ENCODE results near the gene GET4.
A peak's percentile ranks its signal among the peaks of the same experiment; 100 is the strongest.
"Not testable (repeated sequence)": the region's sequence is repeated elsewhere in the genome, so short reads cannot be mapped to it uniquely, and the experiment has no call there.

GET4 gene

GRCh38 chr7:916291-916941, 40.1 kb downstream of the GET4 start:
- DNase-seq: no peak

GRCh38 chr7:917255-918117, 41.1 kb downstream of the GET4 start:
- no peak for DNase-seq

- DNase-seq: no peak
Measured at GRCh38 chr7:918118-918425, 41.7 kb downstream of the GET4 start.

GRCh38 chr7:918441-919113, 42.2 kb downstream of the GET4 start:
- no peak for DNase-seq

GRCh38 chr7:919114-919442, 42.7 kb downstream of the GET4 start:
- DNase-seq: no peak

- DNase-seq: no peak
Measured at GRCh38 chr7:919924-920341, 43.6 kb downstream of the GET4 start.

- DNase-seq: no peak
Measured at GRCh38 chr7:920351-921070, 44.2 kb downstream of the GET4 start.

- DNase-seq: no peak
Measured at GRCh38 chr7:921071-921461, 44.7 kb downstream of the GET4 start.

- no peak for DNase-seq
Measured at GRCh38 chr7:921581-922333, 45.4 kb downstream of the GET4 start.

- DNase-seq: no peak
Measured at GRCh38 chr7:922334-923107, 46.2 kb downstream of the GET4 start.

- peak; percentile 84 to 88 for DNase-seq
Measured at GRCh38 chr7:923108-924041, 47.0 kb downstream of the GET4 start.

GRCh38 chr7:924042-924441, 47.7 kb downstream of the GET4 start:
- DNase-seq: not testable (repeated sequence)

- DNase-seq: peak; percentile 50 to 53
Measured at GRCh38 chr7:924541-925231, 48.3 kb downstream of the GET4 start.

GRCh38 chr7:925601-926000, 49.2 kb downstream of the GET4 start:
- DNase-seq: no peak

- no peak for DNase-seq
Measured at GRCh38 chr7:926061-927030, 50.0 kb downstream of the GET4 start.

GRCh38 chr7:927031-927671, 50.8 kb downstream of the GET4 start:
- DNase-seq: no peak

GRCh38 chr7:929311-929711, 53.0 kb downstream of the GET4 start:
- no peak for DNase-seq

Measured in stimulated activated CD4-positive, alpha-beta T cell treated with anti-CD3 and anti-CD28 coated beads, Interleukin-2, amount 100 ng/mL, for 48 hours (primary cell).